DMS 273 (cell line): ENCODE results near the gene WLS.

ENCODE experiments used
- DNase-seq: peaks from one replicate; lab custom pipeline; 2025; ENCODE audit not compliant: unreplicated experiment; lab: John Stamatoyannopoulos, UW

Gene WLS

DNA sequence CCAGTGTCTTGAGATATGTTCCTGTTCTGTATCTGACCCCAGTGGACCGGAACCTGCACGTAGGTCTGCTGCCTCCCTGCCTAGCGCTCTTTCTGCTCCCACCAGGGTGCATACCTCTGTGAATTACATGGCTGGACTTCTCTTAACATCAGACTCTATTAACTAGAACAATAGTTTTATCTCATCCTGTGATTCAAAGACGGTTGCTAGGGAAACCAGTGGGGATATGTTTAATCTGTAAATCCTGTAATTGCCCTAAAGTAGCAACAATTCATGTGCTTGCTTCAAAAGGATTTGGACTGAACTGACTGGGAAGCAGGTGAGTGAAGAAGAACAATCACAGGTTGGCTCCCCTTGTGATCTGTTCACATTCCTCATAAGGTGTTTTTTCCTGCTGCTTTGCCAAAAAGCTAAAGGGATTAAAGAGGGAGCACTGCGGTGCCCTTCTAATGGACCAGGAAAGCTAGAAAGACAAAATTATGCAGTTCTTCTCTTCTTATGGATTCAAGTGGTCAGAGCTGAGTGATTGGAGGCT lies 129.2 kb downstream of the WLS start:
- DNase-seq = no peak

DNA sequence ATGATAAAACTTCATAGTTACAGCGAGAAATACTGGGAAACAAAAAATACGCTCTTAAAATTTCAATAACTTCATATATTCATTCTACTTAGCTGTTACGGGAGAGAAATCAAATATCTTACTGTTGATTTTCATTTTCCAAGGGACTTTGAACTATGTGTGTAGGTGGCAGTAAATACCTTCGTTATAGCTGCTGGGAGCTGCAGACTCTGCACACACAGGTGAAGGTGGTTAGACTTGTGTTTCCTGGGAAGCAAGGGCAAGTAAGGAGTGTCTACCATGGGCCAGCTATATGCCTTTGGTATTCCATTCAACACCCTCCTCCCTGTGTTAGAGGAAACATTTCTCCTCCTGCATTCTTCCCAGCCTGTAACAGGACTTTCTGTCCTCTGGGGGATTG lies 130.5 kb downstream of the WLS start:
- DNase-seq = no peak

DNA sequence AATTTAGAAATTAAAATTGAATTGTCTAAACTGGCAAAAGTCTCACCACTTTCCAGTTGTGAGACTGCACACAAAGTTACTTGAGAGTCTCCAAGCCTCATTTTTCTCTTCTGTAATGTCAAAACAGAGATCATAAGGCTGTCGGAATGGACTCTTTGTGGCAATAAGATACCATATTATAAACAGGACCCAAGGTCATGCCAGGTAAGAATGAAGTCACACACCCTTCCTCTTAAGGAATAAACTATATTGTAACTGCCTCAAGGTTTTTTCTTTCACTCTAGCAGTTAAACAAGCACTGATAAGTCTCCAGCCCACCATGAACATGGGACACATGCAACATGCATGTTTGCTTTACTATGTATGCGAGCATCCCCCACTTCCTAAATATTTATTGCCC lies 131.8 kb downstream of the WLS start:
- DNase-seq = no peak

DNA sequence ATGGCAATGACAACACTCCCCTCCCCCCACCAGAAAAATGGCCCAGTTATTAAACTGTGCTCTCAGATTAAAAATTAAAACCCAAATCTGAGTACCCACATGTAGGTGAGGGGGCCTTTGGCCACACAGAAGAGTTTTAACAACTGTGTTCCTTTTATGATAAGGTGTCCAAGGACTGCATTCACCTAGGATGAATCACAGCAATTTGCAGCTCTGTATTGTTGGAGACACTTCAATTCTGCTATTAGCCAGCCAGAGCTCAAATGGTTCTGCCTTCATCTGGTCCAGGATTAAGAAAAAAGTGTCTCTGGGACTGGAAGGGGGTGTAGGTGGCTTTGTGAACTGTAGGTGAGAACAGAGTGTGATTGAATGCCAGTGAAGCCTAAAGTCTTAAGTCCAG lies 138.6 kb downstream of the WLS start:
- no peak for DNase-seq

DNA sequence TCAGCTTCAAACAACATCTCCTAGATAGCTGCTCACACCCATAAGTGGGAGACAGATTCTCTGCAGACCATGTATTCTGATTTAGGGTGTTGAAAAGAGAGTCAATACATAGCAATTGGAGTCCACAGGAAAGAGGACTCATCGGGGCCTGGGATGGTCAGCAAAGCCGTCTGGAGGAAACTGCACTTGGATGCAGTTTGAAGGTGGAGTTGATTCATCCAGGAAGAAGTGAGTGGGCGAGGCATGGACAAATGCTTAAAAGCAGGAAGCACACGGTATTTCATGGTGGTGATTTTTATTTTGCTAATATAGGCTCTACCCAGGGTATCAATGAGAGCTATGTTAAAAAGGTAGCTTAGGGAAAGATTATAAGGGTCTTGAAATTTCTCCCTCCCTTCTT lies 145.1 kb downstream of the WLS start:
- DNase-seq = no peak

DNA sequence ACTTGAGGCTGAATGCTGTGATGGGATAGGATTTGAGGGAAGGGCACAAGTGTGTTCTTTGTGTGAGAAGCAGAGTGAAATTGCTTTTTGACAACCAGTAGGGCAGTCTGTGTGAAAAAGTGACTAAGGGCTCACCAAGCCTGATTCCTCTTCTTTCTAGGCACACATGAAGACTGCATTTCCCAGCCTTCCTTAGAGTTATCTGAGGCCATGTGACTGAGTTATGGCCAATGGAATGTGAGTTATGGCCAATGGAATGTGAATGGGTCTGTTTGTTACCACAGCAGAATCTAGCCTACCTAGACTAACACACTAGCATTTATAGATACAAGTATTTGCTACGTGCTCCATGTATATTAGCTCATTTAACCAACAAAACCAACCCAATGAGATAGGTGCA lies 146.6 kb downstream of the WLS start:
- DNase-seq = no peak

DNA sequence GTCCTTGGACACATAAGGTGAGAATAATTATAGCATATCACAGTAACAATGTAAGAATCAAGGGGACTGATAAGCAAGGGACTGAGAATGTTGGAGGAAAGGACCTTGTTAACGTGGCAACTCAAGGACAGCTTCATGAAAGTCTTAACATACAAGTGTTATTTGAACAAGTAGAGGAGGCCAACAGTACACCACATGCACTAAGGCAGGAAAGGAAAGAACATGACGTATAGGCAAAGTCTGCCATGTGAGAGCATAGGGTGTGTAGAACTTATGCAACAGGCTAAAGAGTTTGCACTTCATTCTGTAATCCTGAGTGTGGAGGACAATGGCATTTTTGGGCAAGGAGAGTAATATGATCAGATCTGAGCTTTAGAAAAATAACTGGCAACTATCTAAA lies 148.6 kb downstream of the WLS start:
- DNase-seq = no peak

DNA sequence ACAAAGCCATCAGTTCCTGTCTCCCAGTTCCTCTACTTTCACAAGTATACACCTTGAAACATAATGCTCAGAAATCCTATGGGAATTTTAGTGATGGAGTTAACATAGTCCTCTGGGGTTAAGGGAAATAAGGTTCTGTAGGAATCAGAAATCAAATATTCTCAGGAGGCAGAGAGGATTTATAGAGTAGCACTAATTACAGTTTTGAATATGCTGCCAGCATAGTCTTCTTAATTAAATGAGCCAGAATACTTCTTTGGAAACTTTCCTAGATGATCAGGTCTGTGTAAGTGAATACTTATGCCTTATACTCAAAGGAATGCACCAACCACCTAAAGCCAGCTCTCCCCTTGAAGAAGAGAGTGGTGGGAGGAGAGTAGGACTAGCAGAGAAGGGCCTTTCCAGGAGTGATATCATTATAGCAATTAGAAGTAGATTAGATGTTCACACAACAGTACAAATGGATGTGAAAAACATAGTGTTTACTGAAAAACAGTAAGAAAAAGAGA lies 150.5 kb downstream of the WLS start:
- DNase-seq = no peak

DNA sequence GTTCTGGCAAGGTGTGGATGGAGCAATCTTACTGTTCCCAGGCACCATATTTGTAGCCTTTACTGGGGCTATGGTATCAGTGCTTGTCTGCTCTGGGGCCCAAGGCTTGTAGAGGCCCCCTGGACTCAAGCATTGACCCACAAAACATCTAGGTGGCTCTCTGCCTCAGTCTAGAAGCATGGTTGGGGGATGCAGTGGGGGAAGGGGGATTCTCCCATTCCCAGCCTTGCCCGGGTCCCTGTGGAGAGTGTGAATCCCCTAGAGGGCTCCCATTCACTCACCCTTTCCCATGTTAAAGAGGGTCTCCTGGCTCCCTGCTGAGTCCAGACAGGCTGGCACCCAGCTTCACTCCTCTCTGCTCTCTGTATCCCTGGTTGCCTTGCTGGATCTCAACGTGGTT lies 153.7 kb downstream of the WLS start:
- no peak for DNase-seq
